HG03066 (cell line): ENCODE data around the gene DUOXA1.
"Not testable (repeated sequence)": the region's sequence is repeated elsewhere in the genome, so short reads cannot be mapped to it uniquely, and the experiment has no call there.

Experiments
- ATAC-seq: cut with Tn5 transposase; IDR thresholded peaks from one replicate; pipeline ENCODE4 v1.9.1; 2021; ENCODE audit warnings: low read depth; ENCODE audit not compliant: unreplicated experiment

Gene DUOXA1

DNA sequence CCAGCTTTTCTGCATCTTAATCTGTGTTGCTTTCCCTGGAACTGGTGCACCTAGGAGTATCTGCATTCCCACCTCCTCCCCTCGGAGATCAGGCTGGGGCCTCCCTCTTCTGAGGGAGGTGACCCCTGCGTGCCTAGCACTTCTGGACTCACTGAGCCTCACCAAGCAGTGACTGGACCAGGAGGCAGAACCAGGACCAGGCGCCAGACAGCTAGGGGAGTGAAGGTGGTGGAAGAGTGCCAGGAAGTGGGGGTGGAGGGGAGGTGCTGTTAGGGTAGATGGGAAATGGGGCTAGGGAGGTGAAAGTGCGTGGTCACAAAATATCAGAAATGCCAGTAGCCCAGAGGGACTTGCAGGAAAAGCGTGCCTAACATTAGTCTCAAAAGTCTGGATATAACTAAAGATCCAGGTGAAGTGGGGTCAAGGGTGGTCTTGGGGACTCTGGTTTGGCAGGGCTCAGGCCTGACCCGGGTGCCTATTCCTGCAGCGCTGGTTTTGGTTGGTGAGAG, 14.3 kb downstream of the DUOXA1 start:
- ATAC-seq: no peak

GRCh38 chr15:45114751-45115085, 15.0 kb downstream of the DUOXA1 start:
- no peak for ATAC-seq

GRCh38 chr15:45114076-45114750, 15.5 kb downstream of the DUOXA1 start, which contains the start of the genes DUOX2 and DUOXA2:
TSS of gene DUOX2 (minus strand) at chr15:45114172. CDS start at chr15:45113411, 761 bp downstream.
TSS of gene DUOXA2 (plus strand) at chr15:45114326. CDS start at chr15:45114606, 280 bp downstream.
- no peak for ATAC-seq

DNA sequence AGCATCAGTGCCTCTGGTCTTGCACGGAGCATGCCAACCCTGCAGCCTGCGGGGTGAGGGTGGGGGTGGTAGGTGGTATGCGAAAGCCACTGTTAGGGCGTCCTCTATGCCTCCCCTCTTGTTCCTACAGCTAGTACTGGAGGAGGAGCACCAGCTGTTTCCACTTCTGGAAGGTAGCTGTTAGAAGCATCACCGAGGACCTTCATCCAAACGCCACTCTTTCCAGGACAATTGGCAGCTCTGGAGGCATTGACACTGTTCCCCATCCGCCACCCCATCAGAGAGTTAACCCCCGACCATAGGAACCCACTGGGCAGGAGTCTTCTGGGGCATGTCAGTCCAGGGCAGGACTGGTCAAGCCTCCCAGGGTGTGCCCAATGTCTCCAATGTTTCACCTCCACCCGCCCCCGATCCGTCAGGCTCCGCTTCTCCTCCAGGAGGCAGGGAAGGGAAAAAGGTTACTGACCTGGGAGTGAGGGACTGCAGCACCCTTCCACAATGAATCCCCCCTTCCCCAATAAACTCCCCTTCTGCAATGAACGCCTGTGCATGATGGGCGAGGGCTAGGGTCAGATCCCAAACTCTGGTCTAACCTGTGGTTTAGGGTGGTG, 16.2 kb downstream of the DUOXA1 start:
- ATAC-seq: no peak

- no peak for ATAC-seq
Measured at GRCh38 chr15:45112591-45113379, 16.9 kb downstream of the DUOXA1 start.

GRCh38 chr15:45112143-45112590, 17.5 kb downstream of the DUOXA1 start:
- ATAC-seq: no peak

- no peak for ATAC-seq
Measured at GRCh38 chr15:45111390-45112142, 18.1 kb downstream of the DUOXA1 start.

DNA sequence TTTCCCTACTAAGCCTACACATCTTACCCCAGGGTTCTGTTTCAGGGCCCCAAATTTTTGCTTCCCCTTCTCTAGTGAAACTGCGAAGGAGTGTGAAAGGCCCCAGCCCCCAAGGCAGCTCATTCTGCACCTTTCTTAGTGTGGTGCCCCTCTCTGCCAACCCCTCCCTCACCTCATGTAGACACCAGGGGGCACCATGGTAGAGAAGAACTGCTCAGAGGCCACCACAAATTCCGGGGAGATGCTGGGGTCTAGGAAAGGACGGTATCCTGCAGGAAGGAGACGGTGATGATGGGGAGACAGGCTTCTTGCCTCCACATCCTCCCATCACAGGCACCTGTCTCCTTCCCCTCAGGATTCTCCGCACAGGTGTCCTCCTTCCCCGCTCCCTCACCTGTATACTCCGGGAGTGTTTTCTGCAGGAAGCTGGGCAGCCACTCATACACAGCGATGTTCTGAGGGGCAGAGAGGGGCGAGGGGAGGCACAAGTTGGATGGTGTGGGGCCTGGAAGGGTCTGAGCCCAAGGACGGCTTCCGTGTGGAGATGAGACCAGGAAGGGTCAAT, 19.3 kb downstream of the DUOXA1 start:
- ATAC-seq: no peak

DNA sequence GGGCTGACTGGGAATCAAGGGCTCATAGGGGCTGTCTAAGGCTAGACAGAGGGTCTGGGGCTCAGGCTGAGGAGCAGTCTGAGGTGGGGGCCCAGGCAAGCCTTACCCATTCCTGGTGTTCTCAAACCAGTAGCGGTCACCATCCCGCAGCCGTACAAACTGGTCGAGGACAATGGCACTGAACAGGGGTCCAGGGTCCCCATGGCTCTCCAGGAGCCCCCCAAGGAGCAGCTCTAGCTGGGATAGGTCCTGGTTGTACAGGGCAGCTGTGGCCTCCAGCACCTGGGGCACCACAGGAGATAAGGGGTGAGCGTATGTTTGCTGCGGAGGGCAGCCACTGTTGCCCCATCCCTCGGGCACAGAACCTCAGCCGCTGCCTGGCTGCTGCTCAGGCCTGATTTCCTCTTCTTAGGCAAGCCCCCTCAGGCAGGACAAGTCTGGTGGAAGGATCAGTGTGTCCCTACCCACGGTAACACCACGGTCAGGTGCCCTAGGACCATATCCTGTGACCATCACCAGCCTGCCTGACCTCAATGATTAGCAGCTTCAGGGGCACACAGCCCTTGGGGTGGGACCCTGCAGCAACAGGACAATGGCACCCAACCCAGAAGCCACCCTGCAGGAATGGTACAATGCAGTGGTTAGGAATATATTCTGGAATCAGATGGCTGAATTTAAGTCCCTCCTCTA, 21.6 kb downstream of the DUOXA1 start:
- ATAC-seq: no peak

GRCh38 chr15:45106002-45106790, 23.5 kb downstream of the DUOXA1 start:
- no peak for ATAC-seq

GRCh38 chr15:45105586-45105985, 24.1 kb downstream of the DUOXA1 start:
- no peak for ATAC-seq

GRCh38 chr15:45104170-45104569, 25.5 kb downstream of the DUOXA1 start:
- not testable (repeated sequence) for ATAC-seq

DNA sequence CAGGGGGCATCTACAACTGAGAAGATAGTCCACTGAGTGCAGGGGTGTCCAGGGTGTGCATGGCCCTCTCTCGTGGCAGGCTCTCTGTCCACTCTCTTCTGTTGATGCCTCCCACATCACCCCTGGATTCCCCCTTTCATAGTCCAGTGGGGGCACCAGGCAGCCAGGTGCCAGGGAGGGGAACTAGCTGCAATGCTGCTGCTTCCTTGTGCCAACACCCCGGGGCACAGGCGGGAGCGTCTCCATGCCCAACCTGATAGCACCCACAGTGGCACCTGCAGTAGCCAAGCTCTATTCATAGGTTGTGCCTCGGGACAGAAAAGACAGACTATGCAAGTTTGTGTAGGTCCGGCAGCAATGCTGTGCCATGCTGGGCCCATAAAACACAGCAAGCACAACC, 27.5 kb downstream of the DUOXA1 start:
- ATAC-seq: no peak

DNA sequence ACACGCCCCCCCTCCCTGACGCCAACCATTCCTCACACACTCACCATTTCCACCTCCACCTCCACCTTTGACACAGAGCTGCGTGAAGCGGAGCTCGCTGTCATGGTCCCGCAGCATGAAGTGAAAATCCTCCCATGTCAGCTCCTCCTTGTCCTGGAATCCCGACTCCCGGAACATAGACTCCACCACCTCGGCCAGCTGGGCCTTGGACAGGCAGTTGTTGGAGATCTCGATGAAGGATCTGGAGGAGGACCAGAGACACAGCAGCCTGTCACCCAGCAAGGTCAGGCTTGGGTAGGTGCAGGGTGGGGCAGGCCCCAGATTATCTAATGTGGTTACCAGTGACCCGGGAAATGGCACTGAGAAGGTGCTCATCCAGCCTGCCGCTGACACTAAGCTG, 27.9 kb downstream of the DUOXA1 start:
- ATAC-seq: no peak

GRCh38 chr15:45100884-45101625, 28.6 kb downstream of the DUOXA1 start:
- ATAC-seq: no peak

GRCh38 chr15:45099549-45100165, 30.0 kb downstream of the DUOXA1 start:
- no peak for ATAC-seq

GRCh38 chr15:45097466-45097865, 32.2 kb downstream of the DUOXA1 start:
- ATAC-seq: no peak

DNA sequence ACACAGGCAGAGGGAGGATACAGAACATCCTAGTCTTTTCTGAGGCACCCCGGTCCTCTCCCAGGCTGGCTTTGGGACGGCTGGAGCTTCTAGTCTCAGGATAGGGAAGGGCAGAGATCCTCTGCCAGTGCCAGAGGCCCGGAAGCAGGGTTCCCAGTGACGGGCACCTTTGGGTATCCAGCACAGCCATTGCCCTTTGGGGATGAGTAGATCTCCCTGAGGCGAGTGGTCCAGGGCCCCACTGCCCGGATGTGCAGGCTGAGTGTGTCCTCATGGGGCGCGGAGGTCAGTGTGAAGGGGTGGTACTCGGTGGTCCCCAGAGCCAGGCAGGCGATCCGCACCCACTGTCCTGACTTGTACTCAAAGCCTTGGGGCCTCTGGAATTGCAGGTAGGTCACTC, 34.0 kb downstream of the DUOXA1 start:
- no peak for ATAC-seq
